ENCODE results near the gene MICOS13.

MICOS13 gene

DNA sequence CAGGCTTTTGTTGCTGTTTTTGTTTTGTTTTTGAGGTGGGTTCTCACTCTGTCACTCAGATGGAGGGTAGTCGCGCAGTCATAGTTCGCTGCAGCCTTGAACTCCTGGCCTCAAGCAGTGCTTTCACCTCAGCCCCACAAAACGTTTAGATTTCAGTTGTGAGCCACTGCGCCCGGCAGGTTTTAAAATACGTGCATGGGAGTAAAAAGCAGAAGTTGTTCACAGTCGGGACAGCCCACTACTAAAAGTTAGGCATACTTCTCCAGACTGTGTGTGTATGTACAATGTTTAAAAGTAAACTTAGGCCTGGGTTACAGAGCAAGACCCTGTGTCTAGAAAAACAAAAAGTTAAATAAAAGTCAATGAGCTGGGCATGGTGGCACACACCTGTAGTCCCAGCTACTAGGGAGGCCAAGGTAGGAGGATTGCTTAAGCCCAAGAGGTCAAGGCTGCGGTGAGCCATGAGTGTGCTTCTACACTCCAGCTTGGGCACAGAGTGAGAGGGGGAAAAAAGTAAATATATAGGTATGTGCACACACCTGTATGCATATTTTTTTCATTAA, 51.3 kb downstream of the MICOS13 start:
- DNase-seq (ENCODE audit: low read depth, low spot score): no peak
- TF ChIP-seq, protein P1, sequence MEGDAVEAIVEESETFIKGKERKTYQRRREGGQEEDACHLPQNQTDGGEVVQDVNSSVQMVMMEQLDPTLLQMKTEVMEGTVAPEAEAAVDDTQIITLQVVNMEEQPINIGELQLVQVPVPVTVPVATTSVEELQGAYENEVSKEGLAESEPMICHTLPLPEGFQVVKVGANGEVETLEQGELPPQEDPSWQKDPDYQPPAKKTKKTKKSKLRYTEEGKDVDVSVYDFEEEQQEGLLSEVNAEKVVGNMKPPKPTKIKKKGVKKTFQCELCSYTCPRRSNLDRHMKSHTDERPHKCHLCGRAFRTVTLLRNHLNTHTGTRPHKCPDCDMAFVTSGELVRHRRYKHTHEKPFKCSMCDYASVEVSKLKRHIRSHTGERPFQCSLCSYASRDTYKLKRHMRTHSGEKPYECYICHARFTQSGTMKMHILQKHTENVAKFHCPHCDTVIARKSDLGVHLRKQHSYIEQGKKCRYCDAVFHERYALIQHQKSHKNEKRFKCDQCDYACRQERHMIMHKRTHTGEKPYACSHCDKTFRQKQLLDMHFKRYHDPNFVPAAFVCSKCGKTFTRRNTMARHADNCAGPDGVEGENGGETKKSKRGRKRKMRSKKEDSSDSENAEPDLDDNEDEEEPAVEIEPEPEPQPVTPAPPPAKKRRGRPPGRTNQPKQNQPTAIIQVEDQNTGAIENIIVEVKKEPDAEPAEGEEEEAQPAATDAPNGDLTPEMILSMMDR (IDR thresholded peaks at IDR 0.05; ENCODE audit: insufficient read depth, low read length, missing control alignments): no peak
- H3K4me3 ChIP-seq (ENCODE audit: low read depth, low read length): no peak overlapping the region
- POLR2A ChIA-PET: no interaction called here
- CTCF ChIA-PET: no interaction called here

DNA sequence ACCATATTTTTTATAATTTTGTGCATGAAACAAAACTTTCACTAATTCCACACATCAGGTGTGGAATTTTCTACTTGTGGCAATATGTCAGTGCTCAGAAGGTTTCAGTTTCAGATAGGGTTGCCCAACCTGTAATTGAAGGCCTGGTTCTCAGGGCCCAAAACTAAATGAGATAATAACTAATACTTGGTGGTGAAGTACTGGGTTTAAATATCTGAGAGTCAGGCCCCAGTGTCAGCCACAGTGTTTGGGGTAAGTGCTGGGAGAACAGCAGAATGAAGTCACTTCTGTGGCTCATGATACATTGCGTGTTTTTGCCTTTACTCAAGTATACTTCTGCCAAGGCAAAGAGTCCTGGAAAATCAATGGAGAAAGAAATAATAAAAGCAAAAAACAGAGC, 51.9 kb downstream of the MICOS13 start:
- no peak overlapping the region for H3K4me3 ChIP-seq (ENCODE audit: low read depth, low read length)
- POLR2A ChIA-PET: no interaction called here
- DNase-seq (ENCODE audit: low read depth, low spot score): no peak
- TF ChIP-seq, protein P1 (IDR thresholded peaks at IDR 0.05; ENCODE audit: insufficient read depth, low read length, missing control alignments): no peak
- CTCF ChIA-PET: no interaction called here
